HCT116 (cell line): ENCODE results near the gene ATG5.

Experiments
- ELF1 ChIP-seq: IDR thresholded peaks from 2 replicates; pipeline ENCODE4 v1.6.1; 2012; ENCODE audit warnings: low read depth, borderline replicate concordance
- EZH2 ChIP-seq: fragments of 200-600 bp; sonication (generic); IDR thresholded peaks from 2 replicates; pipeline ENCODE4 v1.6.1; 2017; ENCODE audit warnings: antibody characterized with exemption, mixed run types
- TF ChIP-seq, protein P1 (sequence below), 3 experiments: fragments of 200-600 bp in 1 of 3; sonication (generic) in 1 of 3; IDR thresholded peaks in 2 of 3; conservative IDR thresholded peaks in 1 of 3; 2 replicates each; pipeline ENCODE4 v1.5.1; 2012 to 2017; ENCODE audit warnings: low read depth in 2 of 3, low read length in 2 of 3, antibody characterized with exemption in 1 of 3, borderline replicate concordance in 1 of 3, control low read depth in 1 of 3, mild to moderate bottlenecking in 1 of 3, mixed read lengths in 1 of 3, mixed run types in 1 of 3, moderate library complexity in 1 of 3; ENCODE audit not compliant: insufficient read depth in 1 of 3

DNA sequence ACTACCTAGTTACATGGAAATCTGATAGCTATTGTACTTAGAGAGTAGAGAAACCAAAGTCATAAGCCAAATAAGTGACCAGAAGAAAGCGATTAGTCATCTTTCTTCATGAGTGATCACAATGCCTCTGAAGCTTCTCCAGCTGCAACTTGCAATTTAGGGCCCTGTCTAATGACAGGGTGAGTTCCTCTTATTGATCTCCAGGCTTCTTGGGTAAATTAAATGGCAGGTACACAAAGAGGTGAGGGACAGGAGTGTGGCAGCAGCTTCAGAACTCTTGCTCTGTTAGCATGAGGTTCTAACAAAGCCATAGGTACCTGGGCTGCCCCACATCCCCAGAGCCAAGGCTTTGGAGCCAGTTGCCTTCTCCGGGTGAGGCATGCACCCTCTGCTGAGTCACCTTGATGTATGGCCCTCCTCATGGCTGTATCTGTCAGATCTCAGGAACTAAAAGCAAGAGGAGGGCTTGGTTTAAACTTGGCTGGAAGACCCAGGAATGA lies 178.7 kb downstream of the ATG5 start:
- TF ChIP-seq, protein P1, sequence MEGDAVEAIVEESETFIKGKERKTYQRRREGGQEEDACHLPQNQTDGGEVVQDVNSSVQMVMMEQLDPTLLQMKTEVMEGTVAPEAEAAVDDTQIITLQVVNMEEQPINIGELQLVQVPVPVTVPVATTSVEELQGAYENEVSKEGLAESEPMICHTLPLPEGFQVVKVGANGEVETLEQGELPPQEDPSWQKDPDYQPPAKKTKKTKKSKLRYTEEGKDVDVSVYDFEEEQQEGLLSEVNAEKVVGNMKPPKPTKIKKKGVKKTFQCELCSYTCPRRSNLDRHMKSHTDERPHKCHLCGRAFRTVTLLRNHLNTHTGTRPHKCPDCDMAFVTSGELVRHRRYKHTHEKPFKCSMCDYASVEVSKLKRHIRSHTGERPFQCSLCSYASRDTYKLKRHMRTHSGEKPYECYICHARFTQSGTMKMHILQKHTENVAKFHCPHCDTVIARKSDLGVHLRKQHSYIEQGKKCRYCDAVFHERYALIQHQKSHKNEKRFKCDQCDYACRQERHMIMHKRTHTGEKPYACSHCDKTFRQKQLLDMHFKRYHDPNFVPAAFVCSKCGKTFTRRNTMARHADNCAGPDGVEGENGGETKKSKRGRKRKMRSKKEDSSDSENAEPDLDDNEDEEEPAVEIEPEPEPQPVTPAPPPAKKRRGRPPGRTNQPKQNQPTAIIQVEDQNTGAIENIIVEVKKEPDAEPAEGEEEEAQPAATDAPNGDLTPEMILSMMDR (IDR thresholded peaks at IDR 0.05 in 2 of 3, conservative IDR thresholded peaks at IDR 0.05 in 1 of 3; ENCODE audit: borderline replicate concordance in 1 of 3, insufficient read depth in 1 of 3, low read depth in 2 of 3, low read length in 2 of 3), result no peak
- TF ChIP-seq EZH2, result no peak
- no peak for TF ChIP-seq ELF1
